ENCODE results near the gene TCF7L2.

DNA sequence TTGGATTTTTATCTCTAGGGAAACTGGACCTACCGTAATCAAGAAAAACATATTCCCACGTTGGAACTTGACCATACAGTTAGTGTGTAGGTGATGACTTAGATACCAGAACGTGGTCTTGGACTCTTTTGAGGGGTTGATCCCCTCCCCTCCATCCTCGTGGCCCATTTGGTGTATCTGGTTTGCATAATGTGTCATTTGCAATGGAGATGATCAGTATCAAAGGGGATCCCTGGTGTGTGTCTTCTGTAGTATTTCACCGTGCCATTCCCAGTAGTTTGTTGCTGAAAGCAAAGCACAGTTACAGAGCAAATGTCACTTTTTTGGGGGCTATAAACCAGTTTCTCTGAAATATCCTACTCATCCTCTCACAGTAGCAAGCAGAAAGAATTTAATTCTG is 217.7 kb downstream of the TCF7L2 start:
- TF ChIP-seq, protein P1, sequence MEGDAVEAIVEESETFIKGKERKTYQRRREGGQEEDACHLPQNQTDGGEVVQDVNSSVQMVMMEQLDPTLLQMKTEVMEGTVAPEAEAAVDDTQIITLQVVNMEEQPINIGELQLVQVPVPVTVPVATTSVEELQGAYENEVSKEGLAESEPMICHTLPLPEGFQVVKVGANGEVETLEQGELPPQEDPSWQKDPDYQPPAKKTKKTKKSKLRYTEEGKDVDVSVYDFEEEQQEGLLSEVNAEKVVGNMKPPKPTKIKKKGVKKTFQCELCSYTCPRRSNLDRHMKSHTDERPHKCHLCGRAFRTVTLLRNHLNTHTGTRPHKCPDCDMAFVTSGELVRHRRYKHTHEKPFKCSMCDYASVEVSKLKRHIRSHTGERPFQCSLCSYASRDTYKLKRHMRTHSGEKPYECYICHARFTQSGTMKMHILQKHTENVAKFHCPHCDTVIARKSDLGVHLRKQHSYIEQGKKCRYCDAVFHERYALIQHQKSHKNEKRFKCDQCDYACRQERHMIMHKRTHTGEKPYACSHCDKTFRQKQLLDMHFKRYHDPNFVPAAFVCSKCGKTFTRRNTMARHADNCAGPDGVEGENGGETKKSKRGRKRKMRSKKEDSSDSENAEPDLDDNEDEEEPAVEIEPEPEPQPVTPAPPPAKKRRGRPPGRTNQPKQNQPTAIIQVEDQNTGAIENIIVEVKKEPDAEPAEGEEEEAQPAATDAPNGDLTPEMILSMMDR (IDR thresholded peaks at IDR 0.05; ENCODE audit: poor library complexity, severe bottlenecking) = no peak
- TF ChIP-seq SMC3 (conservative IDR thresholded peaks at IDR 0.05; ENCODE audit: poor library complexity) (no peak), EP300 (conservative IDR thresholded peaks at IDR 0.05; ENCODE audit: poor library complexity, severe bottlenecking) (no peak), REST (IDR thresholded peaks at IDR 0.05; ENCODE audit: borderline replicate concordance) (no peak), MXI1 (conservative IDR thresholded peaks at IDR 0.05; ENCODE audit: poor library complexity, severe bottlenecking) (no peak), RAD21 (conservative IDR thresholded peaks at IDR 0.05) (no peak), TAF1 (IDR thresholded peaks at IDR 0.05; ENCODE audit: low read depth) (no peak), POLR2AphosphoS5 (IDR thresholded peaks at IDR 0.05) (no peak), EZH2 (IDR thresholded peaks at IDR 0.05; ENCODE audit: borderline replicate concordance, insufficient read depth, low read length, poor library complexity, severe bottlenecking) (no peak)
